GM21737 (cell line): Measurements from ENCODE around the gene CD48.
"Not testable (repeated sequence)": the region's sequence is repeated elsewhere in the genome, so short reads cannot be mapped to it uniquely, and the experiment has no call there.

Experiments used
- ATAC-seq: cut with Tn5 transposase; IDR thresholded peaks from one replicate; pipeline ENCODE4 v1.9.1; 2021; ENCODE audit warnings: mild to moderate bottlenecking, moderate library complexity; ENCODE audit not compliant: unreplicated experiment

Gene CD48

DNA sequence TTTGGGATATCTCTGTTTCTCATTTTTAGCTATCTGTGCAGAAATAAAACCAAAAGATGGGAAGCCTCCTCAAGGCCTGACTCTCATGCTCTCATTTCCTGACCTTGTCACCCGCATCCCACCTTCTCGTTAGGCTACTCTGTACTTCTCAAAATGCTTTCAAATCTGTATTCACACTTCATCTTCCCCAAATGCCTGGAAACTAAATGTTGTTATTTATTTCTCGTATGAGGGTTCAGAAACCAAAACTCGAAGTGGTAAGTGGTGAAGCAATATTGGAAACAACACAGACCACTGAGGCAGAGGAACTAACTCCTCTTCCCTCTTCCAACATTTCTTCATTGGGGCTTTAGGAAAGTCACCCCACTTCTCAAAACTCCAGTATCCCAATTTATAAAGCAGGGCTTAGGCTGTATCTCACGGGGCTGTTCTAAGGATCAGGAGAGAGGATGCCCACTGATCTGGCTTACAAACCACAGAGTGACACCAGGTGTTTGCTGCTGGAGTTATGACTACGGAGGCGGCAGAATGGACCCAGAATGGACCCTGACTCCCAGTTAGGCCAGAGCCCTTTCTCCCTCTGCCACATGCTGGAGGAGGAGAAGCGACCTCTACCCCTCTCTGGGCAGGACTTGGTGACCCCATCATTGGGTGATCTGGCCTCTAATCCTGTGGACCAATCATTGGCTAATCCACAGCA is 31.0 kb upstream of the CD48 start:
- ATAC-seq = no peak

DNA sequence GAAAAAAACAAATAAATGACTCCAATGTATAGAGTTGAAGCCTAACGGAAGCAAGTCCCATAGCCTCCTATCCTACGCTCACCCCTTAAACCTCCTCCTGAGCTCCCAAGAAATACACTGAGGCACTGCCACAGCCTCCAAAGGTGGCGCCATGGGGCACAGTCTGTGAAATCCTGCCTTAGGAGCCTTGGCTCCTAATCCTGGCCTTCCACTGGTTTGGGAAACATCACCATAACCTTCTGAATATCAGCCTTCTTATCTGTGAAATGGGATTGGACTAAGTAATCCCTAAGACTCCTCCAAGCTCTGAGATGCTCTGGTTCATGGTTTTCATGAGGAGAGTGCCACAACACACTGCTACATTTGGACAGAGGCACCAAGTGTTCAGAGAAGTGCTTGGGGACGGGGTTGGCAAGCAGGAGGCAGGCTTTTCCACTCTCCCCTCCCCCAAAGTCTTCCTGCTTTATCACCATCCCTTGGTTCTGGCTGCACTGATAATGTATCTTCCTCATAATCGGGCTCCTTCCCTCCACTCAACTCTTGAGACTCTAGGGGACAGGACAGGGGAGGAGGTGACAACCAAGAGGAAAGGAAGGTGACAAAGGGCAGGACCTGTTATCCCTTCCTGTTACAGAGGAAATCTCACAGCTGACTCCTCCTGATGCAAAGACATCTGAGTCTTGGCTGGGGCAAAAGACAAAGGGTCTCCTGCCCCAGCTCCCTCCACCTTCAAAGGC is 30.2 kb upstream of the CD48 start:
- ATAC-seq = no peak

DNA sequence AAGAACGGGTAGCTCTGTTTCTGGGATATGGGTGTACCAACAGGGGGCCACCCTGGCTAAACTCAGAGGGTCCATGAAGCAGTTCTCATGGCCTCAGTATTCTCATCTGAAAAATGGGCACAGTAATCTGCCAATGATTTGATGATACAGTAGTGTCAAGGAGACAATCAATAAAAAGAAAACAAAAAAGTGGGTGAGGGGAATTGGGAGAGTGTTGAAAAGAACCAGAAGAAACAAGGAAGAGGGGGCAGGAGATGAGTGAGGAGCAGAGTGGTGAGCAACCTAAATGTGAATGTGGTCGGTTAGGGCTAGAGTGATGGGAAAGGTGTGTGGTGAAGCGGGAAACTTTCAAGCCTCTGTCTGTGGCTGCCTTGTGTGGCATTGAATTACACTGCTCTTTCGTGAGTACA is 29.5 kb upstream of the CD48 start:
- no peak for ATAC-seq

DNA sequence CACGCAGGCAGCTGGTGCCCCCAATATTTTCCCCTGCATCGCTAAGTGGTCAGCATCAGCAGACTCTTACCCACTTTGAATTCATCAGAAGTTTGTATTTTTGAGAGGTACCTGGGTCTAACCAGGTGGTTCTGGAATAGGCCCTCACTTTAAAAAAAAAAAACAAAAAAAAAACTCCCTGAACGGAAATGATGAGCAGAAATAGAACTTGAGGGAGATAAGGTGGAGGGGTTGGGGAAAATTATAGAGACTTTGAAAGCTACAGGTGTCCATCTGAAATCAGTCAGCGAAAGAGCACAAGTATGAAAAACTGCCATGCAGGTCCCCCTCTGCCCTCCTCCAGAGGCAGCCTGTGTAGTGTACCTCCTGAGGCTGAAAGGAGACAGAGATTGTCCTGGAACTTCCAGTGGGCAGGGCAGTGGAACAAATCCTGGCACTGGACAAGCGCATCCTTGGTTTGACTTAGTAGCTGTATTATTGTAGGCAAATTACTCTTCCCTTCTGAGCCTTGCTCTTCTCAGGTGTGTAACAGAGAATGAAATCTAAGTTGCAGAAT is 28.6 kb upstream of the CD48 start:
- no peak for ATAC-seq

GRCh38 chr1:160739098-160739511 is 27.5 kb upstream of the CD48 start, which contains the start of gene SLAMF7:
TSS of gene SLAMF7 (plus strand) at chr1:160739247. CDS start at chr1:160739302, 55 bp downstream.
- no peak for ATAC-seq

- no peak for ATAC-seq
Observed at GRCh38 chr1:160738271-160738670, 26.6 kb upstream of the CD48 start.

DNA sequence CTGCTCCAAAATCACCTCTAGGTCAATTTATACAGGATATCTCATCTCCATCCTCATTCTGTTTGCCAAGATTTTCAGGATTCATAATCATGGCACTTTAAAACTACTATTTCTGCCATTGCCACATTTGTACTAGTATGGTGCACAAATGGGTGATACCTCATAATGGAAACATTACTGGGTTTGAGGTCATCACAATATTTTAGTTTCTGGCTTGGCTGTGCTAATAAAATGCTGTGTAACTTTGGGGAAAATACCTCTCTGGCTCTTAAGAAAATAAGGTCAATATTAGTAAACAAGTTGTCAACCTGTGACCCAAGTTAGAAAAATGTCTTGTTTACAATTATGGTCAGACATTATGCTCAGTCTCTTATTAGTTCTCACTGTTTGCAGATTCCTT is 22.7 kb upstream of the CD48 start:
- no peak for ATAC-seq

- no peak for ATAC-seq
Observed at GRCh38 chr1:160733898-160734297, 22.3 kb upstream of the CD48 start.

GRCh38 chr1:160731990-160732389 is 20.4 kb upstream of the CD48 start:
- no peak for ATAC-seq

DNA sequence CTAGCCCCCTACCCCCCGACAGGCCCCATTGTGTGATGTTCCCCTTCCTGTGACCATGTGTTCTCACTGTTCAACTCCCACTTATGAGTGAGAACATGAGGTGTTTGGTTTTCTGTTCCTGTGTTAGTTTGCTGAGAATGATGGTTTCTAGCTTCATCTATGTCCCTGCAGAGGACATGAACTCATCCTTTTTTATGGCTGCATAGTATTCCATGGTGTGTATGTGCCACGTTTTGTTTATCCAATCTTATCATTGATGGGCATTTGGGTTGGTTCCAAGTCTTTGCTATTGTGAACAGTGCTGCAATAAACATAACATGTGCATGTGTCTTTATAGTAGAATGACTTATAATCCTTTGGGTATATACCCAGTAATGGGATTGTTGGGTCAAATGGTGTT is 19.9 kb upstream of the CD48 start:
- not testable (repeated sequence) for ATAC-seq

- no peak for ATAC-seq
Observed at GRCh38 chr1:160727316-160727640, 15.7 kb upstream of the CD48 start.

DNA sequence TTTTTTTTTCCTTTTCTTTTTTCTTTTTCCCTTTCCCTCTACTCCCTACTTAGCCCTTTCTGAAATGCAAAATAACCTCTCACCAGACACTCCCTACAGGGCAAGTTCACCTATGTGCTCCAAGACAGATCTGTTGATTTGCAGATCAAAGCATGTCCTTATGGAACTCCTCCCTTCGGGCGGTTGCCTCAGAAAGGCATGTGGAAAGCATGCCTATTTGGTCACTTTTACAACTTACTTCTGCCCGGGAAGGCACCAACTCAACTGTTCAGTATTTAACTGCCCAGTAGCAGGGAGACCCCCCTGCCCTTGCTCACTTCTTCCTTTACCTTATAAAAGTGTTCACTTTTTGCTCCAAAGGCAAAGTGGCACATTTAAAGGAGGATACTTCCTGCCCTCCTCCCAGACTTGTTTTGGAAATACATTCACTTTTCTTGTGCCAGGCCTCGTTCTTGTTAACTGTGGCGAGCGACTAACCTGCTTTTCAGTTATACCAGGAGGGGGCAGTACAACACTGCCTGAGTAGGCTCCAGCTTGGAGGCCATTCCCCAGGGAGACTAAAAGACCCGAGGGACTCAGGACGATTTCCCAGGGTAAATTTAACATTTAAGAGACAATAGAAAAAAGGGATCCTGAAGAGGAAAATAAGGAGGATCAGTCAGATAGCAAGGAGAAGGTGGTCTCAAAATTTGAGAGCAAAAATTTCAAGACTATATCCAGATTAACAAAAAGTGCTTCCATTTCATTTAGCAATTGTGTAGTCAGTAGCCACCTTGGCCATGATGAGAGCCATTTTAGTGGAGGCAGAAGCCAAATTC is 15.1 kb upstream of the CD48 start:
- ATAC-seq = peak; percentile 58

- peak; percentile 31 for ATAC-seq
Observed at GRCh38 chr1:160726114-160726497, 14.5 kb upstream of the CD48 start.

GRCh38 chr1:160724465-160725242 is 13.0 kb upstream of the CD48 start:
- no peak for ATAC-seq

GRCh38 chr1:160723332-160723731 is 11.7 kb upstream of the CD48 start:
- no peak for ATAC-seq

- ATAC-seq = no peak
Observed at GRCh38 chr1:160722726-160723125, 11.1 kb upstream of the CD48 start.

DNA sequence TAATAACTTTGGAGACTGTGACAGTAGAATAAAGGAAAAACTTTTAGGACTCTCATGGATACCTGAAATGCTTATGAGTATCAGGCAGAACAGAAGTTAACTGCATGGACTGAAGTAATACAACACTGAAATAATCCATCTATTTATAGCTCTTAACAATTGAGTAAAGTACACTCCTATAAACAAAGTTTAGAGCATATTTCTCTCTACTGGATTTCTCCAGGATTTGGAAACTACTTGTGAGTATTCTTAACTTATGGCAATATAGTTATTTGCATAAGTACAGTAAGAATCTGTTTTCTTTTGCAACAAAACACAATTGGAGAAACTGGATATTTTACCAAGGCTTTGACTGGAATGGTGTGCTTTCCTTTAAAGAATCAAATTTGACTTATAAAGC is 9.9 kb upstream of the CD48 start:
- no peak for ATAC-seq

GRCh38 chr1:160720356-160721085 is 8.9 kb upstream of the CD48 start:
- ATAC-seq = no peak

GRCh38 chr1:160718210-160718609 is 6.6 kb upstream of the CD48 start:
- ATAC-seq = no peak

DNA sequence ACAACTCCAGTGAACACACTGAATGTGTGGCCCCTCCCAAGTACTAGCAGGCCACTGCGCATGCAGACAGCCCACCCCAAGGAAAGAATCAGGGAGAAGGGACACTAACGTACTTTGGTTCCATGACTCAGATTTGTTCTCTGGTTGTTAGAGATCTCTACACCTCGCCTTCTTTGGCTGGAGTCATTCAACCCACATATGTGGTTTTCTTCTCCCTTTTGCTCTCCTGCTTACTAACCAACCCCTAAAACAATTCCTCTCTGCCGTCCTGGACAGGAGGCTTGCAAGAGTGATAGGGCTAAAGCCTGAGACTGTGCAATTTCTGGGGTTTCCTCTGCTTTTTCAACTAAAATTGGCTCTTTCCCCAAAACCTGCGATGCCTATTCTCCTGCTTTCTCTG is 5.7 kb upstream of the CD48 start:
- no peak for ATAC-seq
